ENCODE measurements around the gene PAQR7. TPM values are rescaled to one million over a fixed set of nuclear protein-coding genes. Genes with fewer than 3 reads are reported as not detected.
A peak's percentile ranks its signal among the peaks of the same experiment; 100 is the strongest.

The PAQR7 gene
- total and polyA plus RNA-seq, 3 experiments from 2014 or later, result 0.09 to 8.1 (median 7.9) TPM

GRCh38 chr1:25813071-25813733 lies 62.3 kb downstream of the PAQR7 start:
- Mint-ChIP-seq H3K4me3 (no peak overlapping the region), H3K36me3 (peaks cover 0 to 22% (median 2%) of the 10 kb centered on the region in 3 donors), H3K4me1 (peaks cover 3 to 7% (median 4%) of the 10 kb centered on the region in 3 donors), H3K27ac (peak overlapping the region in 2 of 8 donors; percentile 14 to 60), H3K9me3 (no peaks in the 10 kb centered on the region), H3K27me3 (no peaks in the 10 kb centered on the region)
- Histone ChIP-seq H3K4me1 (ENCODE audit: insufficient read depth, low read length) (peaks cover 19% of the 10 kb centered on the region), H3K27ac (ENCODE audit: low read depth, low read length) (no peak overlapping the region), H3K27me3 (ENCODE audit: insufficient read depth, low read length, poor library complexity, severe bottlenecking) (no peaks in the 10 kb centered on the region), H3K9me3 (ENCODE audit: low read length) (no peaks in the 10 kb centered on the region), H3K4me3 (ENCODE audit: low read length) (no peak overlapping the region), H3K36me3 (ENCODE audit: insufficient read depth, low read length) (no peaks in the 10 kb centered on the region)
- POLR2A ChIA-PET, result no interaction called here
- CTCF ChIA-PET, result interaction anchor here (1.3 to 4.2 kb wide), 2 partner anchors 15 to 293 kb away, joined by 3 to 14 read pairs; no protein-coding TSS in a partner anchor
- DNase-seq, result no peak

Other genes with a start within 250 kb of the PAQR7 start
- gene SELENON, start 75.5 kb downstream of the PAQR7 start, total RNA-seq, result 10 to 100 TPM; 10.6 to 11.7 TPM
- gene SELENON, start 75.5 kb downstream of the PAQR7 start, polyA plus RNA-seq, result 4.6 TPM
- 10 to 100 TPM; 30.2 to 33.5 TPM for gene MTFR1L, start 55.8 kb downstream of the PAQR7 start, total RNA-seq
- 29.7 TPM for gene MTFR1L, start 55.8 kb downstream of the PAQR7 start, polyA plus RNA-seq
- gene AUNIP, start 16.3 kb downstream of the PAQR7 start, total RNA-seq, result 1 to 10 TPM; 7.3 to 7.4 TPM
- gene AUNIP, start 16.3 kb downstream of the PAQR7 start, polyA plus RNA-seq, result not detected
- 100 to 1,000 TPM; 306 to 325 TPM for gene STMN1, start 30.7 kb upstream of the PAQR7 start, total RNA-seq
- gene STMN1, start 30.7 kb upstream of the PAQR7 start, polyA plus RNA-seq, result 88.7 TPM
- gene PAFAH2, start 122.4 kb upstream of the PAQR7 start, total RNA-seq, result 10 to 100 TPM; 11.8 to 12.1 TPM
- 28.6 TPM for gene PAFAH2, start 122.4 kb upstream of the PAQR7 start, polyA plus RNA-seq
- gene EXTL1, start 146.1 kb upstream of the PAQR7 start, total RNA-seq, result not detected
- not detected for gene EXTL1, start 146.1 kb upstream of the PAQR7 start, polyA plus RNA-seq
- gene SLC30A2, start 170.4 kb upstream of the PAQR7 start, total RNA-seq, result not detected
- not detected for gene SLC30A2, start 170.4 kb upstream of the PAQR7 start, polyA plus RNA-seq
- not detected for gene TRIM63, start 191.9 kb upstream of the PAQR7 start, total RNA-seq
- gene TRIM63, start 191.9 kb upstream of the PAQR7 start, polyA plus RNA-seq, result not detected
- 10 to 100 TPM; 14.5 to 14.6 TPM for gene PDIK1L, start 236.1 kb upstream of the PAQR7 start, total RNA-seq
- 4.2 TPM for gene PDIK1L, start 236.1 kb upstream of the PAQR7 start, polyA plus RNA-seq